A549 (cell line): Measurements from ENCODE around the gene KANSL3. TPM values are rescaled to one million over a fixed set of nuclear protein-coding genes. Genes with fewer than 3 reads are reported as not detected.

Experiments
- ATAC-seq, 2 experiments: fragments of 200-7000 bp in 1 of 2; fragments of >200 bp in 1 of 2; cut with Nextera tagmentation in 1 of 2; cut with Tn5 transposase in 1 of 2; 3 replicates each; pipeline versions ENCODE4 v1.8.0 to v1.9.1; 2018 to 2020; ENCODE audit warnings: mild to moderate bottlenecking in 1 of 2, moderate library complexity in 1 of 2
- CTCF ChIA-PET: fragments of 300-600 bp; sonication (Branson Sonifier 250); formaldehyde crosslinking; extraction: SDS; loops from one replicate; lab custom pipeline; 2021; ENCODE audit warnings: antibody characterized with exemption, inconsistent platforms; lab: Yijun Ruan, JAX
- POLR2A ChIA-PET: fragments of 350-600 bp; formaldehyde crosslinking; extraction: SDS; loops from one replicate; lab custom pipeline; 2021; ENCODE audit warnings: antibody characterized with exemption, inconsistent platforms; lab: Yijun Ruan, JAX
- DNase-seq, 2 experiments: peaks; one replicate each; pipeline versions ENCODE4 v3.0.0 to v3.0.0-alpha.2; 2011 to 2016; ENCODE audit warnings: low read depth in 1 of 2, low spot score in 1 of 2
- FAIRE-seq: peaks from 2 replicates; lab custom pipeline; 2011; peaks lifted over from hg19 to GRCh38; lab: Jason Lieb, UNC
- H3K27ac ChIP-seq, 2 experiments: fragments of >200 bp; sonication (Bioruptor Twin); formaldehyde crosslinking; 3 replicates each; pipeline ENCODE4 v1.5.1; 2016 to 2017
- H3K4me1 ChIP-seq: fragments of >200 bp; sonication (Bioruptor Twin); formaldehyde crosslinking; 3 replicates; pipeline ENCODE4 v1.6.1; 2016
- H3K4me2 ChIP-seq: fragments of >200 bp; sonication (Bioruptor Twin); formaldehyde crosslinking; 3 replicates; pipeline ENCODE4 v1.6.1; 2016
- H3K4me3 ChIP-seq: fragments of >200 bp; sonication (Bioruptor Twin); formaldehyde crosslinking; 3 replicates; pipeline ENCODE4 v1.5.1; 2016
- H3K9me3 ChIP-seq: fragments of >200 bp; sonication (Bioruptor Twin); formaldehyde crosslinking; 3 replicates; pipeline ENCODE4 v1.6.1; 2016
- BCL3 ChIP-seq: fragments of >200 bp; sonication (Bioruptor Twin); formaldehyde crosslinking; IDR thresholded peaks from 3 replicates; pipeline ENCODE4 v1.6.1; 2016
- CBX2 ChIP-seq: fragments of 200-600 bp; sonication (generic); IDR thresholded peaks from 2 replicates; pipeline ENCODE4 v1.6.1; 2016; ENCODE audit warnings: low read depth, mild to moderate bottlenecking, borderline replicate concordance
- CHD4 ChIP-seq: fragments of 200-600 bp; sonication (generic); IDR thresholded peaks from 2 replicates; pipeline ENCODE4 v1.6.1; 2016; ENCODE audit warnings: antibody characterized with exemption, mild to moderate bottlenecking, borderline replicate concordance
- FOSL2 ChIP-seq, 2 experiments: fragments of 450-650 bp in 1 of 2; fragments of >200 bp in 1 of 2; sonication (Bioruptor Twin) in 1 of 2; formaldehyde crosslinking; IDR thresholded peaks; 2 replicates each; pipeline versions ENCODE4 v1.5.0 to v1.6.1; 2016 to 2020; ENCODE audit warnings: mild to moderate bottlenecking in 1 of 2, moderate library complexity in 1 of 2
- FOXS1 ChIP-seq: fragments of 250-450 bp; sonication (Bioruptor Pico); IDR thresholded peaks from 2 replicates; pipeline ENCODE4 v1.5.0; 2020; ENCODE audit warnings: mild to moderate bottlenecking, moderate library complexity
- GATA3 ChIP-seq: IDR thresholded peaks from 2 replicates; pipeline ENCODE4 v1.6.1; 2012; ENCODE audit warnings: borderline replicate concordance
- HDAC2 ChIP-seq: fragments of 200-600 bp; sonication (generic); IDR thresholded peaks from 2 replicates; pipeline ENCODE4 v1.6.1; 2016
- HEYL ChIP-seq: fragments of 250-450 bp; sonication (Bioruptor Pico); IDR thresholded peaks from 2 replicates; pipeline ENCODE4 v1.8.0; 2021; ENCODE audit warnings: mild to moderate bottlenecking, moderate library complexity
- HMGXB4 ChIP-seq: fragments of 250-450 bp; sonication (Bioruptor Pico); IDR thresholded peaks from 2 replicates; pipeline ENCODE4 v1.5.0; 2021; ENCODE audit warnings: mild to moderate bottlenecking, moderate library complexity, borderline replicate concordance
- HOXB5 ChIP-seq: fragments of 250-450 bp; sonication (Bioruptor Pico); IDR thresholded peaks from 2 replicates; pipeline ENCODE4 v1.5.0; 2020; ENCODE audit warnings: mild to moderate bottlenecking, moderate library complexity
- MAX ChIP-seq: IDR thresholded peaks from 2 replicates; pipeline ENCODE4 v1.6.1; 2012
- MYC ChIP-seq: IDR thresholded peaks from 2 replicates; pipeline ENCODE4 v1.6.1; 2012; ENCODE audit warnings: mild to moderate bottlenecking, inconsistent platforms, low read length, improper control_type of control experiment, borderline replicate concordance
- NFE2L2 ChIP-seq: fragments of 150-350 bp; conservative IDR thresholded peaks from 2 replicates; pipeline ENCODE4 v1.6.1; 2014; ENCODE audit warnings: low read length
- NPAS2 ChIP-seq: fragments of 250-450 bp; sonication (Bioruptor Pico); IDR thresholded peaks from 2 replicates; pipeline ENCODE4 v1.8.0; 2022; ENCODE audit warnings: mild to moderate bottlenecking, moderate library complexity, borderline replicate concordance
- NR3C1 ChIP-seq: fragments of >200 bp; sonication (Bioruptor Twin); formaldehyde crosslinking; IDR thresholded peaks from 3 replicates; pipeline ENCODE4 v1.6.1; 2017
- POLR2AphosphoS2 ChIP-seq: conservative IDR thresholded peaks from 2 replicates; pipeline ENCODE4 v1.6.1; 2012; ENCODE audit warnings: low read length, improper control_type of control experiment, inconsistent platforms
- RARB ChIP-seq: fragments of 250-450 bp; sonication (Bioruptor Pico); IDR thresholded peaks from 2 replicates; pipeline ENCODE4 v1.8.0; 2021; ENCODE audit warnings: mild to moderate bottlenecking, moderate library complexity
- RFX5 ChIP-seq: fragments of 450-650 bp; IDR thresholded peaks from 2 replicates; pipeline ENCODE4 v1.7.1; 2014; ENCODE audit warnings: antibody characterized with exemption, mild to moderate bottlenecking, moderate library complexity
- TFCP2L1 ChIP-seq: fragments of 250-450 bp; sonication (Bioruptor Pico); IDR thresholded peaks from 2 replicates; pipeline ENCODE4 v1.5.0; 2021; ENCODE audit warnings: mild to moderate bottlenecking
- USF2 ChIP-seq: fragments of 450-650 bp; IDR thresholded peaks from 2 replicates; pipeline ENCODE4 v1.6.1; 2014; ENCODE audit warnings: antibody characterized with exemption
- ZC3H11A ChIP-seq: fragments of 450-650 bp; IDR thresholded peaks from 2 replicates; pipeline ENCODE4 v1.6.1; 2014; ENCODE audit warnings: antibody characterized with exemption, mild to moderate bottlenecking
- ZFP36 ChIP-seq: fragments of 450-650 bp; IDR thresholded peaks from 2 replicates; pipeline ENCODE4 v1.6.1; 2014; ENCODE audit warnings: borderline replicate concordance; ENCODE audit not compliant: partially characterized antibody
- ZSCAN20 ChIP-seq: fragments of 250-450 bp; sonication (Bioruptor Pico); IDR thresholded peaks from 2 replicates; pipeline ENCODE4 v1.8.0; 2022; ENCODE audit warnings: mild to moderate bottlenecking, moderate library complexity
- WGBS: methylation state at CpG from one replicate; pipeline ENCODE4 v1.1.6; 2017; ENCODE audit errors: missing lambda C conversion rate; 5-methylcytosine and 5-hydroxymethylcytosine counted together
- polyA plus RNA-seq, 4 experiments: library from polyadenylated mRNA; depleted of rRNA in 3 of 4; stranded (reverse); fragments of >200 nt; fragmentation: RNase III in 1 of 4; extraction: RNeasy Plus Mini Kit Qiagen cat#74134 plus additional on column Dnase treatment in 1 of 4; gene quantifications; 2 replicates in 3 of 4; 3 replicates in 1 of 4; pipeline ENCODE4 v1.2.3, GENCODE V29; 2011 to 2017

Gene KANSL3
- polyA plus RNA-seq, 2 of the 4 experiments (the other 2 are of a cell fraction) = 23.0 to 25.2 TPM

GRCh38 chr2:96663177-96663576 is 25.1 kb upstream of the KANSL3 start:
- 82% methylated on average over 5 of the region's 5 CpGs for whole genome bisulfite sequencing

GRCh38 chr2:96662360-96662759 is 24.2 kb upstream of the KANSL3 start:
- peaks cover 11% of the 10 kb centered on the region for H3K4me1 ChIP-seq
- no peak overlapping the region for H3K4me3 ChIP-seq
- H3K4me2 ChIP-seq = no peak overlapping the region
- ChIA-PET POLR2A (no interaction called here), CTCF (interaction anchor here (1.0 kb wide), 1 partner anchor 10 kb away, joined by 3 read pairs; no protein-coding TSS in a partner anchor)
- H3K9me3 ChIP-seq = peaks cover 6% of the 10 kb centered on the region; the same call in 2 of the 3 replicates
- 80% methylated on average over 9 of the region's 9 CpGs for WGBS
- FAIRE-seq (no peak), DNase-seq (no peak), ATAC-seq (no peak)
- no peak for TF ChIP-seq NR3C1
- TF ChIP-seq MYC = no peak
- TF ChIP-seq TFCP2L1 = no peak
- H3K27ac ChIP-seq = no peak overlapping the region

More at GRCh38 chr2:96663177-96663576, 25.1 kb upstream of the KANSL3 start:
- H3K27ac ChIP-seq = peak overlapping the region in 1 of 2 experiments; percentile 88; a peak in 2 of 6 replicates
- no peak for ATAC-seq
- no peak overlapping the region for H3K4me2 ChIP-seq
- no peak for TF ChIP-seq HMGXB4 (CRISPR knock-in tag)
- TF ChIP-seq USF2 = no peak
- TF ChIP-seq ZC3H11A = no peak
- no peak for TF ChIP-seq HOXB5 (CRISPR knock-in tag)
- TF ChIP-seq HEYL (CRISPR knock-in tag) = no peak
- TF ChIP-seq CHD4 = no peak
- no peak for TF ChIP-seq NFE2L2
- POLR2A ChIA-PET = no interaction called here
- no peak overlapping the region for H3K4me3 ChIP-seq
- H3K4me1 ChIP-seq = peaks cover 11% of the 10 kb centered on the region
- no peak for DNase-seq
- FAIRE-seq = no peak
- CTCF ChIA-PET = interaction anchor here (1.0 to 1.1 kb wide), 2 partner anchors 11 to 112 kb away, joined by 3 read pairs; no protein-coding TSS in a partner anchor
- H3K9me3 ChIP-seq = peaks cover 6% of the 10 kb centered on the region; the same call in 2 of the 3 replicates

- ChIA-PET POLR2A (no interaction called here), CTCF (interaction anchor here (0.7 kb wide), 1 partner anchor 80 kb away, joined by 3 read pairs; no protein-coding TSS in a partner anchor)
- ATAC-seq (no peak), FAIRE-seq (no peak), DNase-seq (no peak)
- Histone ChIP-seq H3K27ac (0 out of 6 replicates have a peak overlapping the region, but pooled peaks of 1 of the 2 experiments have one; percentile 9), H3K9me3 (peaks cover 6% of the 10 kb centered on the region; the same call in 2 of the 3 replicates), H3K4me2 (no peak overlapping the region), H3K4me1 (peaks cover 11% of the 10 kb centered on the region), H3K4me3 (no peak overlapping the region)
- 85% methylated on average over 5 of the region's 6 CpGs for WGBS
- TF ChIP-seq NFE2L2 (no peak), GATA3 (no peak)
These were observed 23.2 kb upstream of the KANSL3 start for GRCh38 chr2:96661324-96661723.

- DNase-seq (no peak), ATAC-seq (no peak), FAIRE-seq (no peak)
- ChIA-PET POLR2A (interaction anchor here (0.6 kb wide), 1 partner anchor 47 kb away, joined by 6 read pairs; no protein-coding TSS in a partner anchor), CTCF (no interaction called here)
- no peak for TF ChIP-seq NPAS2 (CRISPR knock-in tag)
- TF ChIP-seq CBX2 = no peak
- no peak for TF ChIP-seq RARB
- TF ChIP-seq BCL3 = no peak
- TF ChIP-seq HOXB5 (CRISPR knock-in tag) = no peak
- no peak for TF ChIP-seq FOSL2 (IDR thresholded peaks at IDR 0.05)
- no peak for TF ChIP-seq FOSL2 (CRISPR knock-in tag; IDR thresholded peaks at IDR 0.05)
- TF ChIP-seq FOXS1 (CRISPR knock-in tag) = no peak
- TF ChIP-seq ZSCAN20 (CRISPR knock-in tag) = no peak
- no peak for TF ChIP-seq HDAC2
- TF ChIP-seq NR3C1 = no peak
- TF ChIP-seq MAX = no peak
- no peak for TF ChIP-seq NFE2L2
- TF ChIP-seq CHD4 = no peak
- no peak for TF ChIP-seq RFX5
- no peak for TF ChIP-seq ZFP36
- TF ChIP-seq USF2 = no peak
- no peak for TF ChIP-seq POLR2AphosphoS2
- Histone ChIP-seq H3K9me3 (no peaks in the 10 kb centered on the region), H3K4me1 (no peaks in the 10 kb centered on the region), H3K4me2 (no peak overlapping the region), H3K27ac (no peak overlapping the region), H3K4me3 (no peak overlapping the region)
These were observed 18.4 kb upstream of the KANSL3 start for GRCh38 chr2:96656540-96656939.
